IMR-90 (cell line): ENCODE measurements around the gene HNRNPLL. TPM values are rescaled to one million over a fixed set of nuclear protein-coding genes. Genes with fewer than 3 reads are reported as not detected.

Experiments
- ATAC-seq: fragments of 200-7000 bp; cut with Tn5 transposase; 2 replicates; pipeline ENCODE4 v1.9.1; 2020; ENCODE audit warnings: low read depth, mild to moderate bottlenecking, moderate library complexity
- BruUV-seq: library from RNA; stranded (reverse); fragments of 400-500 nt; replicated peaks from 2 replicates; lab custom pipeline; 2021; lab: Mats Ljungman, UMichigan
- CTCF ChIA-PET: fragments of 300-600 bp; formaldehyde crosslinking; extraction: SDS; loops from one replicate; lab custom pipeline; 2021; ENCODE audit warnings: antibody characterized with exemption; lab: Yijun Ruan, JAX
- POLR2A ChIA-PET: fragments of 300-600 bp; sonication (Branson Sonifier 250); formaldehyde crosslinking; loops from one replicate; lab custom pipeline; 2022; ENCODE audit warnings: antibody characterized with exemption; ENCODE audit not compliant: unreplicated experiment; lab: Charles Lee
- DNase-seq: peaks from one replicate; pipeline ENCODE4 v3.0.0; 2013
- H2AFZ ChIP-seq: replicated peaks from 2 replicates; pipeline ENCODE3; 2013; ENCODE audit warnings: low read length, mild to moderate bottlenecking; ENCODE audit not compliant: poor library complexity
- H2AK5ac ChIP-seq: 2 replicates; pipeline ENCODE4 v1.6.1; 2013; ENCODE audit warnings: low read depth, low read length, inconsistent platforms
- H2AK9ac ChIP-seq: replicated peaks from 2 replicates; pipeline ENCODE3; 2013; ENCODE audit warnings: mild to moderate bottlenecking, low read depth, low read length, moderate library complexity; ENCODE audit not compliant: poor library complexity
- H2BK120ac ChIP-seq: 2 replicates; pipeline ENCODE4 v1.6.1; 2013; ENCODE audit warnings: low read depth, low read length, inconsistent platforms
- H2BK15ac ChIP-seq: 3 replicates; pipeline ENCODE4 v1.6.1; 2013; ENCODE audit warnings: low read depth, low read length, inconsistent platforms
- H2BK20ac ChIP-seq: 2 replicates; pipeline ENCODE4 v1.6.1; 2013; ENCODE audit warnings: low read depth, mild to moderate bottlenecking, inconsistent platforms, low read length, moderate library complexity
- H2BK5ac ChIP-seq: 2 replicates; pipeline ENCODE4 v1.6.1; 2013; ENCODE audit warnings: mild to moderate bottlenecking, low read depth, low read length, inconsistent platforms; ENCODE audit not compliant: poor library complexity, severe bottlenecking
- H3K14ac ChIP-seq: replicated peaks from 2 replicates; pipeline ENCODE4 v1.6.1; 2013; ENCODE audit warnings: low read depth, low read length, inconsistent platforms
- H3K18ac ChIP-seq: 2 replicates; pipeline ENCODE4 v1.6.1; 2013; ENCODE audit warnings: low read depth, low read length, control low read depth
- H3K23ac ChIP-seq: 2 replicates; pipeline ENCODE4 v1.6.1; 2013; ENCODE audit warnings: low read depth, low read length, inconsistent platforms
- H3K27ac ChIP-seq: 2 replicates; pipeline ENCODE4 v1.5.1; 2013; ENCODE audit warnings: mild to moderate bottlenecking, control low read depth, low read length; ENCODE audit not compliant: insufficient read depth
- H3K27me3 ChIP-seq: 2 replicates; pipeline ENCODE4 v1.6.1; 2013; ENCODE audit warnings: low read length; ENCODE audit not compliant: control insufficient read depth, insufficient read depth
- H3K36me3 ChIP-seq: 2 replicates; pipeline ENCODE4 v1.6.1; 2013; ENCODE audit warnings: low read length, mixed read lengths; ENCODE audit not compliant: control insufficient read depth, insufficient read depth
- H3K4ac ChIP-seq: 2 replicates; pipeline ENCODE4 v1.6.1; 2013; ENCODE audit warnings: low read depth, low read length, inconsistent platforms
- H3K4me1 ChIP-seq: 2 replicates; pipeline ENCODE4 v1.6.1; 2013; ENCODE audit warnings: low read length, mixed read lengths; ENCODE audit not compliant: control insufficient read depth, insufficient read depth
- H3K4me2 ChIP-seq: 2 replicates; pipeline ENCODE4 v1.6.1; 2013; ENCODE audit warnings: low read depth, mild to moderate bottlenecking, control low read depth, low read length, moderate library complexity
- H3K4me3 ChIP-seq: 2 replicates; pipeline ENCODE4 v1.5.1; 2013; ENCODE audit warnings: low read depth, mild to moderate bottlenecking, control low read depth, low read length, moderate library complexity; ENCODE audit not compliant: insufficient read depth
- H3K56ac ChIP-seq: 2 replicates; pipeline ENCODE4 v1.6.1; 2013; ENCODE audit warnings: low read length, inconsistent platforms; ENCODE audit not compliant: insufficient read depth; ENCODE audit errors: extremely low read depth
- H3K79me1 ChIP-seq, 2 experiments: 2 replicates each; pipeline ENCODE4 v1.6.1; 2013; ENCODE audit warnings: low read length in 2 of 2, inconsistent platforms in 1 of 2, low read depth in 1 of 2
- H3K9ac ChIP-seq: 2 replicates; pipeline ENCODE4 v1.6.1; 2013; ENCODE audit warnings: low read depth, low read length, control low read depth
- H3K9me1 ChIP-seq: 2 replicates; pipeline ENCODE4 v1.6.1; 2013; ENCODE audit warnings: low read length, inconsistent platforms; ENCODE audit not compliant: insufficient read depth
- H3K9me3 ChIP-seq: 2 replicates; pipeline ENCODE4 v1.6.1; 2013; ENCODE audit warnings: low read length; ENCODE audit not compliant: control insufficient read depth, insufficient read depth
- H4K20me1 ChIP-seq: 2 replicates; pipeline ENCODE4 v1.6.1; 2013; ENCODE audit warnings: low read length, inconsistent platforms; ENCODE audit not compliant: insufficient read depth
- H4K5ac ChIP-seq: 2 replicates; pipeline ENCODE4 v1.6.1; 2013; ENCODE audit warnings: mild to moderate bottlenecking, low read depth, low read length, control low read depth
- H4K8ac ChIP-seq, 2 experiments: 2 replicates each; pipeline ENCODE4 v1.6.1; 2013; ENCODE audit warnings: low read depth in 2 of 2, low read length in 2 of 2, control low read depth in 1 of 2, inconsistent platforms in 1 of 2
- H4K91ac ChIP-seq: 2 replicates; pipeline ENCODE4 v1.6.1; 2013; ENCODE audit warnings: low read depth, low read length, inconsistent platforms; ENCODE audit not compliant: insufficient read depth
- BHLHE40 ChIP-seq: fragments of 150-350 bp; IDR thresholded peaks from 2 replicates; pipeline ENCODE4 v1.6.1; 2016; ENCODE audit warnings: mild to moderate bottlenecking, low read depth, low read length
- CEBPB ChIP-seq: IDR thresholded peaks from 2 replicates; pipeline ENCODE4 v1.6.1; 2012; ENCODE audit warnings: low read depth, low read length, improper control_type of control experiment
- CHD1 ChIP-seq: IDR thresholded peaks from 2 replicates; pipeline ENCODE4 v1.6.1; 2012; ENCODE audit warnings: low read depth, low read length, improper control_type of control experiment
- MAFK ChIP-seq: IDR thresholded peaks from 2 replicates; pipeline ENCODE4 v1.6.1; 2012; ENCODE audit warnings: low read depth, low read length, improper control_type of control experiment
- MXI1 ChIP-seq: IDR thresholded peaks from 2 replicates; pipeline ENCODE4 v1.6.1; 2012; ENCODE audit warnings: low read depth, mild to moderate bottlenecking, low read length, moderate library complexity, borderline replicate concordance
- NFE2L2 ChIP-seq: fragments of 150-350 bp; IDR thresholded peaks from 2 replicates; pipeline ENCODE4 v1.6.1; 2016; ENCODE audit warnings: low read depth, mild to moderate bottlenecking, low read length
- POLR2A ChIP-seq: IDR thresholded peaks from 2 replicates; pipeline ENCODE4 v1.6.1; 2012; ENCODE audit warnings: mild to moderate bottlenecking, low read depth, low read length
- RAD21 ChIP-seq: IDR thresholded peaks from 2 replicates; pipeline ENCODE4 v1.6.1; 2012; ENCODE audit warnings: low read length, improper control_type of control experiment
- RCOR1 ChIP-seq: IDR thresholded peaks from 2 replicates; pipeline ENCODE4 v1.6.1; 2012; ENCODE audit warnings: mild to moderate bottlenecking, low read length, improper control_type of control experiment; ENCODE audit not compliant: insufficient replicate concordance
- RFX5 ChIP-seq: IDR thresholded peaks from 2 replicates; pipeline ENCODE4 v1.8.0; 2012; ENCODE audit warnings: low read depth, mild to moderate bottlenecking, low read length, moderate library complexity
- USF2 ChIP-seq: fragments of 150-350 bp; IDR thresholded peaks from 2 replicates; pipeline ENCODE4 v1.6.1; 2017; ENCODE audit warnings: mild to moderate bottlenecking, antibody characterized with exemption, low read length, low read depth
- dilution Hi-C: fragments of 300-500 bp; cut with HindIII; formaldehyde crosslinking; loops from one replicate; pipeline ENCODE4 v1.14.3; 2018; ENCODE audit warnings: low sequenced_read_pairs; ENCODE audit not compliant: unreplicated experiment
- in situ Hi-C: fragments of 300-500 bp; cut with MboI; formaldehyde crosslinking; loops from 3 replicates; pipeline ENCODE4 v1.14.3; 2019; ENCODE audit warnings: low sequenced_read_pairs, inconsistent platforms, mixed read lengths
- intact Hi-C: fragments of 100-400 bp; cut with micrococcal nuclease; formaldehyde crosslinking; loops from 2 replicates; pipeline ENCODE4 v1.10.0; 2022
- polyA plus RNA-seq, 3 experiments: library from polyadenylated mRNA; depleted of rRNA; stranded (reverse); fragments of >200 nt; gene quantifications; 2 replicates each; pipeline ENCODE4 v1.2.3, GENCODE V29; 2012; ENCODE audit warnings: low replicate concordance in 1 of 3
- total RNA-seq: library from RNA; depleted of rRNA; stranded (reverse); fragments of >200 nt; gene quantifications from 2 replicates; pipeline ENCODE4 v1.2.3, GENCODE V29; 2012
- TF ChIP-seq, protein P1 (sequence below): fragments of 150-350 bp; IDR thresholded peaks from 2 replicates; pipeline ENCODE4 v1.6.1; 2016; ENCODE audit warnings: low read depth, mild to moderate bottlenecking, low read length, moderate library complexity, borderline replicate concordance

Gene HNRNPLL
- total and polyA plus RNA-seq, 2 of the 4 experiments (the other 2 are of a cell fraction): 23.7 to 53.1 TPM

DNA sequence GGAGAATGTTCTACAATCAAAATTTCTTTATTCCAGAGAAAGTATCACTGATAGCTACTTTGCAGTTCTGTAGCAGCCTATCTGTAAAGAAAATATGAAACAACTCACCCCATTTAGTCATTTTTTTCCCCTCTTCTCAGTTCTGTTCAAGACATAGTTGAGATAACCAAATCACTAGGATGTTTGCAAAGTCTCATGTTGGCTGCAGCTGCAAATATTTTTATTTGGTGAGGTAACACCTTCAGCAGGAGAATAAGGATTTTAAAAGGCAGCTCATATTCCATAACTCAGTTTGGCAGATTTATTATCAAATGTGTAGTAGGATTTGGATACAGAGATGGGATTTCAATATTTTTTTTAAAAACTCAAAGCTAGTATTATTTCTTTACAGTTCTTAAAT, 41.0 kb downstream of the HNRNPLL start:
- Histone ChIP-seq H2AK9ac (no peak overlapping the region), H3K14ac (no peak overlapping the region), H3K23ac (no peak overlapping the region), H3K9ac (no peak overlapping the region), H3K56ac (no peak overlapping the region), H3K4ac (no peak overlapping the region), H4K20me1 (no peaks in the 10 kb centered on the region), H3K27me3 (no peaks in the 10 kb centered on the region), H3K36me3 (peaks cover 19% of the 10 kb centered on the region), H2BK120ac (no peak overlapping the region), H3K9me1 (no peaks in the 10 kb centered on the region), H3K79me1 (peaks cover 0 to 3% of the 10 kb centered on the region in 2 experiments; a peak in 2 of 4 replicates), H3K9me3 (no peaks in the 10 kb centered on the region), H3K4me2 (no peak overlapping the region), H3K27ac (no peak overlapping the region), H2BK5ac (no peak overlapping the region), H4K8ac (no peak overlapping the region), H2AK5ac (no peak overlapping the region), H2BK15ac (no peak overlapping the region), H3K4me1 (no peaks in the 10 kb centered on the region), H4K5ac (no peak overlapping the region), H2BK20ac (no peak overlapping the region), H2AFZ (no peak overlapping the region), H3K18ac (no peak overlapping the region), H3K4me3 (no peak overlapping the region), H4K91ac (no peak overlapping the region)
- in situ Hi-C loops (no loop called here), intact Hi-C loops (no loop called here), dilution Hi-C loops (loop anchor here (25.0 kb wide), 1 partner anchor 176 kb away; no protein-coding TSS in a partner anchor)
- POLR2A ChIA-PET: no interaction called here
- BruUV-seq: no TSS peak
- TF ChIP-seq USF2 (no peak), BHLHE40 (no peak), NFE2L2 (no peak), CEBPB (no peak), RAD21 (no peak), MXI1 (no peak), RCOR1 (no peak), MAFK (no peak), CHD1 (no peak), RFX5 (no peak), POLR2A (no peak)
- TF ChIP-seq, protein P1, sequence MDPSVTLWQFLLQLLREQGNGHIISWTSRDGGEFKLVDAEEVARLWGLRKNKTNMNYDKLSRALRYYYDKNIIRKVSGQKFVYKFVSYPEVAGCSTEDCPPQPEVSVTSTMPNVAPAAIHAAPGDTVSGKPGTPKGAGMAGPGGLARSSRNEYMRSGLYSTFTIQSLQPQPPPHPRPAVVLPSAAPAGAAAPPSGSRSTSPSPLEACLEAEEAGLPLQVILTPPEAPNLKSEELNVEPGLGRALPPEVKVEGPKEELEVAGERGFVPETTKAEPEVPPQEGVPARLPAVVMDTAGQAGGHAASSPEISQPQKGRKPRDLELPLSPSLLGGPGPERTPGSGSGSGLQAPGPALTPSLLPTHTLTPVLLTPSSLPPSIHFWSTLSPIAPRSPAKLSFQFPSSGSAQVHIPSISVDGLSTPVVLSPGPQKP: no peak
- CTCF ChIA-PET: interaction anchor here (2.2 kb wide), 1 partner anchor 20 kb away, joined by 10 read pairs; no protein-coding TSS in a partner anchor
- DNase-seq (no peak), ATAC-seq (no peak)
